Left lung (tissue), 10 donors: Measurements from ENCODE around the gene BMAL1. TPM values are rescaled to one million over a fixed set of nuclear protein-coding genes. Genes with fewer than 3 reads are reported as not detected.

Experiments
- ATAC-seq: fragments of 200-7000 bp; cut with Tn5 transposase; one replicate; pipeline ENCODE4 v1.9.1; 2020; ENCODE audit warnings: moderate library complexity
- DNase-seq, 4 donors: peaks; one replicate each; pipeline ENCODE4 v3.0.0-alpha.2; 2013 to 2020
- H3K27ac ChIP-seq, 2 donors: fragments of 200-600 bp; sonication (generic) in 1 of 2; one replicate each; pipeline versions ENCODE4 v1.5.0 to v1.8.0; 2020 to 2021
- H3K27me3 ChIP-seq, 2 donors: fragments of 200-600 bp; sonication (generic) in 1 of 2; one replicate each; pipeline versions ENCODE4 v1.5.0 to v1.8.0; 2020 to 2021
- H3K36me3 ChIP-seq, 2 donors: fragments of 200-600 bp; sonication (generic) in 1 of 2; one replicate each; pipeline versions ENCODE4 v1.5.0 to v1.8.0; 2020 to 2021
- H3K4me1 ChIP-seq, 2 donors: fragments of 200-600 bp; one replicate each; pipeline ENCODE4 v1.8.0; 2021
- H3K4me3 ChIP-seq, 2 donors: fragments of 200-600 bp; sonication (generic) in 1 of 2; one replicate each; pipeline versions ENCODE4 v1.5.0 to v1.8.0; 2020 to 2021; ENCODE audit warnings: mild to moderate bottlenecking in 1 of 2
- H3K9me3 ChIP-seq, 2 donors: fragments of 200-600 bp; sonication (generic) in 1 of 2; one replicate each; pipeline versions ENCODE4 v1.5.0 to v1.8.0; 2020 to 2021
- CTCF ChIP-seq, 2 donors: fragments of 200-600 bp; sonication (generic) in 1 of 2; IDR thresholded peaks; one replicate each; pipeline versions ENCODE4 v1.5.0 to v1.8.0; 2021; ENCODE audit warnings: antibody characterized with exemption in 2 of 2
- intact Hi-C, 2 donors: fragments of 100-400 bp; cut with DNase I; formaldehyde crosslinking; loops; one replicate each; pipeline versions ENCODE4 v1.11.2 to v1.14.2; 2022
- polyA plus RNA-seq, 6 donors: library from polyadenylated mRNA; unstranded; fragments of 120-200 nt; gene quantifications; one replicate each; pipeline ENCODE4 v1.2.1, GENCODE V29; 2013; ENCODE audit not compliant: insufficient read length in 6 of 6
- total RNA-seq, 2 donors: library from RNA; stranded (reverse); fragmentation: NEBNext Ultra II Directional; extraction: Animal tissue kit (Norgen Biotek cat#: 25700); gene quantifications; one replicate each; pipeline ENCODE4 v1.2.1, GENCODE V29; 2021
- donor health status: DM: no; HTN: yes; CAD: no.
- donor health status: DM: no; HTN: no; CAD: no.

Gene BMAL1
- total and polyA plus RNA-seq, 8 donors, result 10.2 to 31.6 (median 12.5) TPM

- no peaks in the 10 kb centered on the region for H3K9me3 ChIP-seq
- H3K36me3 ChIP-seq, result no peaks in the 10 kb centered on the region
- no peaks in the 10 kb centered on the region for H3K27me3 ChIP-seq
- no peak overlapping the region for H3K4me3 ChIP-seq
- H3K4me1 ChIP-seq, result peaks cover 5 to 61% of the 10 kb centered on the region in 2 donors
- DNase-seq, result peak in 2 of 4 donors; percentile 32 to 54
- peak; percentile 65 for ATAC-seq
- intact Hi-C loops, result no loop called here
- TF ChIP-seq CTCF (IDR thresholded peaks at IDR 0.05), result no peak
- peak overlapping the region in 1 of 2 donors; percentile 48 for H3K27ac ChIP-seq
These were observed 24.9 kb downstream of the BMAL1 start for GRCh38 chr11:13302420-13302958.

- no peaks in the 10 kb centered on the region for H3K9me3 ChIP-seq
- intact Hi-C loops, result no loop called here
- TF ChIP-seq CTCF (IDR thresholded peaks at IDR 0.05), result no peak
- H3K4me3 ChIP-seq, result no peak overlapping the region
- H3K36me3 ChIP-seq, result no peaks in the 10 kb centered on the region
- peak overlapping the region in 1 of 2 donors; percentile 41 for H3K27ac ChIP-seq
- H3K27me3 ChIP-seq, result no peaks in the 10 kb centered on the region
- ATAC-seq (peak; percentile 42), DNase-seq (peak in 1 of 4 donors; percentile 67)
- peaks cover 3 to 54% of the 10 kb centered on the region in 2 donors for H3K4me1 ChIP-seq
These were observed 26.4 kb downstream of the BMAL1 start for GRCh38 chr11:13303668-13304649.

DNA sequence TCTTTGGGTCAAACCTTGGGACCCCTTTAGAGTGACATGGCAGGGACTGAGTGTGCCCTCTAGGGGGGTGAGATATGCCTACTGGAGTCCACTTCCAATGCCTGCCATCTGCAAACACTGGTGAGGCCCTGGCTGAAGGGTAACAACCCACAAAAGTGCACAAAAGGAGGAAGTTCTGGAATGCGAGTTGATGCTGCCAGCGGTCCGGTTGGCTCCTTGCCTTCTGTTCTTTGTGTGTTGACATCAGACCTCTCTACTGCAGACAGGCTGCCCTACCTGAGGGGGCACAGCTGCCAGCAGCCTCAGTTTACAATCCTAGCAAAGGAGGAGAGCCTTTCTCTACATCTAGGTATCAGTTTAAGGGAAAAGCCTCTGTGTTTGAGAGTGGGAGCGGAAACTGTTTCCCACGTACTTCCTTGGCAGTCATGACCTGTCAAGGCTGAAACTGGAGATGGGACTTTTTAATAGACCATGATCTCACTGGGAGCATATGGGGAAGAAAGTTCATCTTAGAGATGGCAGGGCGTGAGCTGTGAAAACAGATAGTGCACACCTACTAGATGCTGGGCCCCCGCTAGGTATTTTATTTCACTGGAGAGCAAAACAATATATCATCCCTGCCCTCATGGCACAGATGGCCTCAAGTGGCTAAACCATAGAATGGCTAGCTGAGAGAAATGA is 27.2 kb downstream of the BMAL1 start:
- H3K36me3 ChIP-seq, result peaks cover 0 to under 1% of the 10 kb centered on the region in 2 donors
- H3K9me3 ChIP-seq, result no peaks in the 10 kb centered on the region
- peaks cover 3 to 54% of the 10 kb centered on the region in 2 donors for H3K4me1 ChIP-seq
- H3K4me3 ChIP-seq, result no peak overlapping the region
- intact Hi-C loops, result no loop called here
- ATAC-seq, result no peak
- H3K27ac ChIP-seq, result no peak overlapping the region
- H3K27me3 ChIP-seq, result no peaks in the 10 kb centered on the region
- TF ChIP-seq CTCF (IDR thresholded peaks at IDR 0.05), result no peak
- no peak for DNase-seq

DNA sequence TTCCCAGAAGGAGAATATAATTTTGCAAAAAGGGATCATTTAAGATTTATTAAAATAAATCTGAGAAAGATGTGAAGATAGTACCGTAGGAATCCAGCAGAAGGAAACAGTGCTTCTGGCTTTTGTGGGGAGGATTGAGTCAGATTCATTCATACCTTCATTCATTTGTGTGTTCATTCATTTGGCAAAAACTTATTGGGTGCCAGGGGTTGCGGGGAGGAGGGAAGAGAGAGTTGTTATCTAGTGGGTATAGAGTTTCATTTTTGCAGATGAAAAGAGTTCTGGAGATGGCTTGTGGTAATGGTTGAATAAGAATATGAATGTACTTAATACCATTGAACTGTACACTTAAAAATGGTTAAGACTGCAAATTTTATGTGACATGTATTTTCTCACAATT is 31.1 kb downstream of the BMAL1 start:
- ATAC-seq, result no peak
- H3K9me3 ChIP-seq, result no peaks in the 10 kb centered on the region
- peaks cover 6 to 36% of the 10 kb centered on the region in 2 donors for H3K4me1 ChIP-seq
- no peaks in the 10 kb centered on the region for H3K27me3 ChIP-seq
- intact Hi-C loops, result no loop called here
- peaks cover 0 to 19% of the 10 kb centered on the region in 2 donors for H3K36me3 ChIP-seq
- no peak overlapping the region for H3K4me3 ChIP-seq
- no peak for TF ChIP-seq CTCF (IDR thresholded peaks at IDR 0.05)
- no peak for DNase-seq
- no peak overlapping the region for H3K27ac ChIP-seq

DNA sequence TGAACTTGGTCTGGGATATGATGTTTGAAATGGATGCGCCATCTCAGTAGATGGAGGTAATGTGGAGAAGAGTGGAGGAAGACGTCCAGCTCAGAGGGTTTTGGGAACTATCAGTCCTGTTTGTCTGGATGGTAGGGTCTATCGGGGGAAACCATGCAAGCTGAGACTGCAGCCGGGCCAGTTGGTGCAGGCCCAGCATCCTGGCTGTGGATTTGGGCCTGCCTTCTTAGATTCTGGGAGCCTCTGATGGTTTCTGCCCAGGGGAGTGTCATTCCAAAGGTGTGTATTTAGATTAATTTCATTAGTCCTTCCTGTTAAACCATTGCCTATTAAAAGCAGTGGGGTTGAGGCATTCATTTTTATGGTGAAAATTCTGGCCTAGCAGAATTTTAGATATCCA is 31.6 kb downstream of the BMAL1 start:
- H3K9me3 ChIP-seq, result no peaks in the 10 kb centered on the region
- no peak for TF ChIP-seq CTCF (IDR thresholded peaks at IDR 0.05)

More for the DNA sequence above, 31.6 kb downstream of the BMAL1 start:
- peaks cover 0 to 19% of the 10 kb centered on the region in 2 donors for H3K36me3 ChIP-seq
- intact Hi-C loops, result no loop called here
- H3K4me3 ChIP-seq, result no peak overlapping the region
- H3K4me1 ChIP-seq, result peaks cover 6 to 31% of the 10 kb centered on the region in 2 donors
- ATAC-seq (no peak), DNase-seq (no peak)
- H3K27ac ChIP-seq, result no peak overlapping the region
- no peaks in the 10 kb centered on the region for H3K27me3 ChIP-seq
